Articular chondrocyte of knee joint (primary cell): ENCODE measurements around the gene ICA1. TPM values are rescaled to one million over a fixed set of nuclear protein-coding genes. Genes with fewer than 3 reads are reported as not detected.

Experiments
- small RNA-seq: library from RNA; depleted of rRNA; stranded (forward); fragments of <200 nt; gene quantifications from one replicate; pipeline ENCODE3, GENCODE V24; 2012
- total RNA-seq: library from RNA; depleted of rRNA; stranded (reverse); fragments of >200 nt; gene quantifications from 2 replicates; pipeline ENCODE4 v1.2.3, GENCODE V29; 2012

ICA1 gene
- total RNA-seq: 10.3 and 11.3 TPM in 2 replicates

DNA sequence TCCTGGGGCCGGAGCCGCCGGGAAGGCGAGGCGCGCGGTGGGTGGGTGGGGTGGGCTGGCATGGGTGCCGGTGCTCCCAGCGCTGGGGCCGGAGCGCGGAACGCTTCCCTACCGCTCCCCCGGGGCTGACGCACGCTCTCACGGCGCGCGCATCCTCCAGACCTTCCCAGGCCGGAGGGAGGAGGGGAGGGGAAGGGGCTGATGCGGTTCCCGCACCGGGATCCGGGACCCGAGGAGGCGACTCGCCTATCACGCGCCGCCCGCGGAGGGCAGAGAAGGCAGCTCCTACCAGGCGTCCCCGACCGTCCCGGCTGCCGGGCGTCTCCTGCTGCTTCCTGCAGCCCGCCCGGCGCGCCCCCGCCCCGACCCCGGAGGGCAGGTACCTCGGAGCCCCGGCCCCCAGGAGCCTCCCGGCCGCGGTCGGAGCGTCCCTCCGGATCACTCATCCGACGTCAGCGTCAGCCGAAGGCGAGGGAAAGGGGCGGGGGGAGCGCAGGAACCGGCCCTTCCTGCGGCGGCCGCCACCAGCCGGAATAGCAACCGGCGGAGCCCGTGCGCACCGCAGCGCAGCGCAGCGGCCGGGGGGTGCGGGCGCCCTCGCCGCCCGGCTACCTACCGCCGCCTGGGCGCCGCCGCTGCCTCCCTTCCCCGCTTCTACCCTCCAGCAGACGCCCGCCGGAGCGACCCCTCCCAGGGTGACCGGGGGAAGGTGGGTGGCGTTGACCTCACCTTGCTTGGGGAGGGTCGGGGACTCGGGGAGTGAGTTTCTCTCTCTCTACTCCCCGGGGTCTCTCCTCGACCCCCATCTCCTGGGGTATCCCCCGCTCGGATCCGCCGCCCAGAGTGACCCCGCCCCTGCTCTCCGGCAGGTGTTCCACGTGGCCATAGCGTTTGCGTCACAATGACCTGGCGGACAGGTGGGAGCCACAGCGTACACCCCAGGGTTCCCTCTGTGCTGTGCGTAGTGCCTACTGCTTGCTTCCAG lies at the start of gene ICA1:
ICA1 (minus strand) TSS at position 457 of the 985 bp plus-strand sequence. CDS start 26,241 bp downstream, outside the sequence.

Small RNA genes within 50 kb of the gene (small RNA-seq; reads per million reads assigned to genes)
- gene AC007009.1: not detected

Other genes starting within 250 kb of the ICA1 start
- not detected in 2 replicates for gene NXPH1, start 171.4 kb upstream of the ICA1 start, total RNA-seq